Uterus (tissue), 4 donors: ENCODE data around the gene ZNF598. TPM values are rescaled to one million over a fixed set of nuclear protein-coding genes. Genes with fewer than 3 reads are reported as not detected.

Experiments used
- DNase-seq, 2 donors: peaks; one replicate each; pipeline ENCODE4 v3.0.0-alpha.2; 2019 to 2020
- H3K27ac ChIP-seq, 2 donors: fragments of 200-600 bp; sonication (generic); 1 replicate in 1 of 2; 2 replicates in 1 of 2; pipeline ENCODE4 v1.5.1; 2016 to 2018
- H3K27me3 ChIP-seq, 2 donors: fragments of 200-600 bp; sonication (generic); one replicate each; pipeline ENCODE4 v1.5.1; 2018 to 2019; ENCODE audit warnings: control low read depth in 1 of 2
- H3K36me3 ChIP-seq, 2 donors: fragments of 200-600 bp; sonication (generic); one replicate each; pipeline ENCODE4 v1.5.1; 2019; ENCODE audit warnings: control low read depth in 1 of 2
- H3K4me1 ChIP-seq, 2 donors: fragments of 200-600 bp; sonication (generic); one replicate each; pipeline ENCODE4 v1.5.1; 2018 to 2019; ENCODE audit warnings: control low read depth in 1 of 2
- H3K4me3 ChIP-seq, 2 donors: fragments of 200-600 bp; sonication (generic); 1 replicate in 1 of 2; 2 replicates in 1 of 2; pipeline ENCODE4 v1.5.1; 2018 to 2019; ENCODE audit warnings: mild to moderate bottlenecking in 1 of 2
- H3K9me3 ChIP-seq, 2 donors: fragments of 200-600 bp; sonication (generic); one replicate each; pipeline ENCODE4 v1.5.1; 2019; ENCODE audit warnings: control low read depth in 1 of 2
- CTCF ChIP-seq, 4 experiments: fragments of 200-600 bp in 2 of 4; fragments of 450-650 bp in 2 of 4; sonication (generic) in 2 of 4; IDR thresholded peaks; one replicate each; pipeline ENCODE4 v1.5.1; 2016 to 2019; ENCODE audit warnings: antibody characterized with exemption in 4 of 4, mild to moderate bottlenecking in 2 of 4, moderate library complexity in 1 of 4
- POLR2A ChIP-seq, 2 donors: fragments of 450-650 bp; IDR thresholded peaks; one replicate each; pipeline ENCODE4 v1.6.1; 2016; ENCODE audit warnings: antibody characterized with exemption in 2 of 2, mild to moderate bottlenecking in 1 of 2, moderate library complexity in 1 of 2
- intact Hi-C: fragments of 100-400 bp; cut with DNase I; formaldehyde crosslinking; loops from one replicate; pipeline ENCODE4 v1.15.1; 2023; ENCODE audit warnings: low total_unique reads
- small RNA-seq: library from RNA; depleted of rRNA; stranded (forward); fragments of <200 nt; gene quantifications from one replicate; pipeline ENCODE3, GENCODE V24; 2016
- total RNA-seq, 4 donors: library from RNA; depleted of rRNA in 3 of 4; stranded (reverse); fragments of >200 nt in 3 of 4; gene quantifications; one replicate each; pipeline versions ENCODE4 v1.1.0 to v1.2.4, GENCODE V29; 2014 to 2023
- donor health status: DM: yes; HTN: yes; CAD: no.

ZNF598 gene
- total RNA-seq, 4 donors from 2014 or later: 16.9 to 50.0 (median 34.6) TPM

DNA sequence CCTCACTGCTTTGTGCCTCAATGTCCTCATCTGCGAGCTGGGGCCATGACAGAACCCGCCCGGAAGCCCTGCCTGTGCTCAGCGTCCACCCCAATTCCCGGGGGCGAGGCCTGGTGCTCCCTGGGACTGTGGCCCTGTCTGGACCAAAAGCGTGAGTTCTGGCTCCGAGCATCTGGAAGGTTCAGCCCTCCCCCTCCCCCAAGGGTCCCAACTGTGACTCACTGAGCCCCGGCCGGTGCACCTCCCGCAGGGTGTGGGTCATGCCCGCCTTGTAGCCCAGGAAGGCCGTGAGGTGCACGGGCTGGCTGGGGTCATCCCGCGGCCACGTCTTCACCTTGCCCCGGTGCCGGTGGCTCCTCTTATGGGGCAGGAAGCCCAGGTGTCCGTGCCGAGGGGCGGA, 55.9 kb downstream of the ZNF598 start:
- Histone ChIP-seq H3K4me1 (no peaks in the 10 kb centered on the region), H3K27me3 (no peaks in the 10 kb centered on the region), H3K4me3 (no peak overlapping the region), H3K9me3 (no peaks in the 10 kb centered on the region), H3K27ac (no peak overlapping the region), H3K36me3 (no peaks in the 10 kb centered on the region)
- no peak for DNase-seq
- intact Hi-C loops: no loop called here
- TF ChIP-seq CTCF (IDR thresholded peaks at IDR 0.05): no peak
- TF ChIP-seq POLR2A (IDR thresholded peaks at IDR 0.05): no peak

DNA sequence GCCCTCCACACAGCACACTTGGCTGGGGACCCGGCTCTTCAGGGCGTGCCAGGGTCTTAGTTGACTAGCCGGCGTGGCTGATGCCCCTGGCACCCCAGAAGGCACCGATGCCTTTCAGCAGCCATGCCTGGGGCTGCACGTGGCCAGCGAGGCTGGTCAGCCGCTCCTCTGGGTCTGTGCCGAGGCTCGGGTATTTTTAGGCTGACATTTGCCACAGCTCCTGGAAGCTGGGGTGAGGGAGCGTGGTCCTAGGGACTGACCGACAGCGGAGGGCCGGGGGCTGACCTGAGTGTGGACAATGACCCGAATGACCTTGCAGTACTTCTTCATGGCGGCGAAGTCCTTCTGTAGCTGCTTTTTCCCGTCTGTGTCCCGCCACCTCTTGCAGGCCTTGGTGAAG, 59.1 kb downstream of the ZNF598 start:
- Histone ChIP-seq H3K4me1 (no peaks in the 10 kb centered on the region), H3K27me3 (no peaks in the 10 kb centered on the region), H3K9me3 (no peaks in the 10 kb centered on the region), H3K27ac (no peak overlapping the region), H3K4me3 (no peak overlapping the region), H3K36me3 (no peaks in the 10 kb centered on the region)
- DNase-seq: no peak
- no peak for TF ChIP-seq CTCF (IDR thresholded peaks at IDR 0.05)
- no peak for TF ChIP-seq POLR2A (IDR thresholded peaks at IDR 0.05)
- intact Hi-C loops: no loop called here

DNA sequence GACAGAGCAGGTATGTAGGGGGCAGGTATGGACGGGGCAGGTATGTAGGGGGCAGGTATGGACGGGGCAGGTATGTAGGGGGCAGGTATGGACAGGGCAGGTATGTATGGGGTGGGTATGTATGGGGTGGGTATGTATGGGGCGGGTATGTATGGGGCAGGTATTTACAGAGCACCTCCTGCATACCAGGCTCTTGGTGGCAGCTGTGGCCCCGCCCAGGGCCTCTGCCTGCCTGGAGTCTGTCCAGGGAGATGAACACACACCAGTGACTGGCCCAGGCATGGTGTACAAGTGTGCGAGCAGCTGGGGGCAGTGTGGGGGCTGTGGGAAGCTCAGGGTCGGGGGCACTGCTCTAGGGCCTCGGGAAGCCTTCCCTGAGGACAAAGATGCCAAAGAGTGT, 59.6 kb downstream of the ZNF598 start:
- Histone ChIP-seq H3K4me3 (no peak overlapping the region), H3K27ac (no peak overlapping the region), H3K4me1 (no peaks in the 10 kb centered on the region), H3K9me3 (no peaks in the 10 kb centered on the region), H3K36me3 (no peaks in the 10 kb centered on the region), H3K27me3 (no peaks in the 10 kb centered on the region)
- intact Hi-C loops: no loop called here
- TF ChIP-seq CTCF (IDR thresholded peaks at IDR 0.05) (no peak), POLR2A (IDR thresholded peaks at IDR 0.05) (no peak)
- no peak for DNase-seq

GRCh38 chr16:1949507-1949906, 60.1 kb downstream of the ZNF598 start:
- no peak for TF ChIP-seq CTCF (IDR thresholded peaks at IDR 0.05)
- TF ChIP-seq POLR2A (IDR thresholded peaks at IDR 0.05): no peak
- Histone ChIP-seq H3K4me3 (no peak overlapping the region), H3K27ac (no peak overlapping the region), H3K9me3 (no peaks in the 10 kb centered on the region), H3K36me3 (no peaks in the 10 kb centered on the region), H3K4me1 (no peaks in the 10 kb centered on the region), H3K27me3 (no peaks in the 10 kb centered on the region)
- DNase-seq: no peak
- intact Hi-C loops: no loop called here

Small RNAs within 50 kb of the gene (small RNA-seq; reads per million reads assigned to genes)
- gene AC005363.2: not detected
- not detected for gene RN7SL219P
- gene SNORA10: not detected
- not detected for gene SNORA64

Other genes starting within 250 kb of the ZNF598 start
- 100 to 1,000 TPM in 1 of 4 donors, 10 to 100 TPM in 3; 35.3 to 208 (median 59.7) TPM for gene NME3, start 238.3 kb downstream of the ZNF598 start, total RNA-seq
- 10 to 100 TPM in 2 of 4 donors, 1 to 10 TPM in 2; 2.6 to 28.2 (median 8.0) TPM for gene EME2, start 237.0 kb downstream of the ZNF598 start, total RNA-seq
- gene MRPS34, start 236.7 kb downstream of the ZNF598 start, total RNA-seq: 100 to 1,000 TPM in 1 of 4 donors, 10 to 100 TPM in 3; 37.3 to 158 (median 52.5) TPM
- gene SPSB3, start 227.2 kb downstream of the ZNF598 start, total RNA-seq: 10 to 100 TPM; 24.8 to 67.4 (median 55.8) TPM
- 10 to 100 TPM; 40.5 to 54.6 (median 47.2) TPM for gene NUBP2, start 226.9 kb downstream of the ZNF598 start, total RNA-seq
- 1 to 10 TPM in 1 of 4 donors, under 1 TPM in 1, not detected in 2; 0.49 to 1.2 TPM for gene IGFALS, start 216.1 kb downstream of the ZNF598 start, total RNA-seq
- gene HAGH, start 183.0 kb downstream of the ZNF598 start, total RNA-seq: 10 to 100 TPM; 22.9 to 75.3 (median 34.0) TPM
- gene FAHD1, start 182.6 kb downstream of the ZNF598 start, total RNA-seq: 100 to 1,000 TPM in 1 of 4 donors, 10 to 100 TPM in 2, 1 to 10 TPM in 1; 3.5 to 115 (median 22.2) TPM
- gene MEIOB, start 137.7 kb downstream of the ZNF598 start, total RNA-seq: under 1 TPM in 2 of 4 donors, not detected in 2; 0.48 to 0.76 TPM
- not detected for gene HS3ST6, start 91.4 kb downstream of the ZNF598 start, total RNA-seq
- gene MSRB1, start 66.6 kb downstream of the ZNF598 start, total RNA-seq: 10 to 100 TPM in 2 of 4 donors, 1 to 10 TPM in 2; 5.6 to 21.2 (median 11.9) TPM
- gene RPL3L, start 55.1 kb downstream of the ZNF598 start, total RNA-seq: under 1 TPM in 1 of 4 donors, not detected in 3; 0.14 TPM
- gene NDUFB10, start 50.3 kb downstream of the ZNF598 start, total RNA-seq: 100 to 1,000 TPM in 1 of 4 donors, 10 to 100 TPM in 3; 50.1 to 532 (median 78.0) TPM
- 1,000 to 10,000 TPM in 3 of 4 donors, 100 to 1,000 TPM in 1; 982 to 2,205 (median 1,458) TPM for gene RPS2, start 45.0 kb downstream of the ZNF598 start, total RNA-seq
- not detected for gene RNF151, start 43.0 kb downstream of the ZNF598 start, total RNA-seq
- gene TBL3, start 37.8 kb downstream of the ZNF598 start, total RNA-seq: 10 to 100 TPM in 3 of 4 donors, 1 to 10 TPM in 1; 4.1 to 46.6 (median 27.4) TPM
- 1 to 10 TPM in 1 of 4 donors, not detected in 3; 1.0 TPM for gene NOXO1, start 28.4 kb downstream of the ZNF598 start, total RNA-seq
- 10 to 100 TPM in 1 of 4 donors, 1 to 10 TPM in 3; 2.6 to 20.8 (median 6.6) TPM for gene GFER, start 25.6 kb downstream of the ZNF598 start, total RNA-seq
- 1 to 10 TPM in 1 of 4 donors, not detected in 3; 1.5 TPM for gene SYNGR3, start 19.9 kb downstream of the ZNF598 start, total RNA-seq
- gene NPW, start 10.0 kb upstream of the ZNF598 start, total RNA-seq: 1 to 10 TPM in 1 of 4 donors, not detected in 3; 1.5 TPM
- gene NHERF2, start 17.1 kb upstream of the ZNF598 start, total RNA-seq: 10 to 100 TPM; 10.3 to 97.1 (median 33.1) TPM
- 10 to 100 TPM; 18.8 to 58.4 (median 27.6) TPM for gene NTHL1, start 38.0 kb upstream of the ZNF598 start, total RNA-seq
- gene TSC2, start 38.2 kb upstream of the ZNF598 start, total RNA-seq: 100 to 1,000 TPM in 2 of 4 donors, 10 to 100 TPM in 2; 53.8 to 347 (median 131) TPM
- gene PKD1, start 126.1 kb upstream of the ZNF598 start, total RNA-seq: 100 to 1,000 TPM; 149 to 383 (median 197) TPM
- gene RAB26, start 138.8 kb upstream of the ZNF598 start, total RNA-seq: under 1 TPM in 1 of 4 donors, not detected in 3; 0.21 TPM
- gene TRAF7, start 146.0 kb upstream of the ZNF598 start, total RNA-seq: 10 to 100 TPM; 15.3 to 97.1 (median 51.7) TPM
- gene CASKIN1, start 186.8 kb upstream of the ZNF598 start, total RNA-seq: 1 to 10 TPM in 1 of 4 donors, under 1 TPM in 1, not detected in 2; 0.40 to 2.7 TPM
- gene MLST8, start 195.6 kb upstream of the ZNF598 start, total RNA-seq: 10 to 100 TPM in 3 of 4 donors, 1 to 10 TPM in 1; 9.3 to 32.8 (median 21.5) TPM
- 10 to 100 TPM in 1 of 4 donors, 1 to 10 TPM in 3; 1.2 to 16.9 (median 1.7) TPM for gene BRICD5, start 201.0 kb upstream of the ZNF598 start, total RNA-seq
- 10 to 100 TPM in 2 of 4 donors, 1 to 10 TPM in 2; 2.6 to 14.4 (median 10.4) TPM for gene PGP, start 205.0 kb upstream of the ZNF598 start, total RNA-seq
- gene E4F1, start 213.8 kb upstream of the ZNF598 start, total RNA-seq: 10 to 100 TPM in 3 of 4 donors, 1 to 10 TPM in 1; 8.2 to 41.8 (median 29.9) TPM
- gene DNASE1L2, start 226.6 kb upstream of the ZNF598 start, total RNA-seq: 1 to 10 TPM in 1 of 4 donors, under 1 TPM in 1, not detected in 2; 0.97 to 1.2 TPM
- gene ECI1, start 241.8 kb upstream of the ZNF598 start, total RNA-seq: 10 to 100 TPM in 3 of 4 donors, 1 to 10 TPM in 1; 4.9 to 89.1 (median 40.1) TPM